Stimulated activated CD4-positive, alpha-beta T cell treated with anti-CD3 and anti-CD28 coated beads, TNF-alpha, amount 100 ng/mL, for 24 hours (primary cell): Measurements from ENCODE around the gene SEZ6L2.
"Not testable (repeated sequence)": the region's sequence is repeated elsewhere in the genome, so short reads cannot be mapped to it uniquely, and the experiment has no call there.

ENCODE experiments used
- DNase-seq, 3 experiments: peaks; one replicate each; pipeline ENCODE4 v3.0.0-alpha.2; 2020; ENCODE audit warnings: low read depth in 3 of 3

SEZ6L2 gene

GRCh38 chr16:29891525-29892457 lies 7.6 kb downstream of the SEZ6L2 start:
- DNase-seq, result no peak

- DNase-seq, result not testable (repeated sequence)
These were observed 10.0 kb downstream of the SEZ6L2 start for GRCh38 chr16:29889372-29889771.

- DNase-seq, result no peak
These were observed 15.4 kb downstream of the SEZ6L2 start for GRCh38 chr16:29883987-29884386.

- no peak for DNase-seq
These were observed 18.3 kb downstream of the SEZ6L2 start for GRCh38 chr16:29881050-29881449.

GRCh38 chr16:29878172-29878571 lies 21.2 kb downstream of the SEZ6L2 start:
- no peak for DNase-seq

GRCh38 chr16:29877266-29877961 lies 21.9 kb downstream of the SEZ6L2 start:
- peak in 1 of 3 experiments; percentile 70 for DNase-seq

GRCh38 chr16:29876594-29877249 lies 22.6 kb downstream of the SEZ6L2 start:
- DNase-seq, result peak in 2 of 3 experiments; percentile 12 to 33

GRCh38 chr16:29876217-29876593 lies 23.1 kb downstream of the SEZ6L2 start:
- no peak for DNase-seq

- no peak for DNase-seq
These were observed 24.1 kb downstream of the SEZ6L2 start for GRCh38 chr16:29875206-29875605.

- no peak for DNase-seq
These were observed 26.0 kb downstream of the SEZ6L2 start for GRCh38 chr16:29873319-29873718.

- DNase-seq, result no peak
These were observed 27.4 kb downstream of the SEZ6L2 start for GRCh38 chr16:29871822-29872546.

- DNase-seq, result not testable (repeated sequence)
These were observed 30.3 kb downstream of the SEZ6L2 start for GRCh38 chr16:29869067-29869466.

GRCh38 chr16:29868396-29869009 lies 30.8 kb downstream of the SEZ6L2 start:
- DNase-seq, result no peak

GRCh38 chr16:29864205-29864604 lies 35.1 kb downstream of the SEZ6L2 start:
- no peak for DNase-seq

GRCh38 chr16:29863669-29863984 lies 35.7 kb downstream of the SEZ6L2 start:
- no peak for DNase-seq

GRCh38 chr16:29862884-29863668 lies 36.3 kb downstream of the SEZ6L2 start, which contains the start of gene CDIPT:
TSS of gene CDIPT (minus strand) at chr16:29863226. CDS start at chr16:29862857, 369 bp downstream.
- DNase-seq, result peak; percentile 82 to 92 (median 84)

- DNase-seq, result no peak
These were observed 36.9 kb downstream of the SEZ6L2 start for GRCh38 chr16:29862383-29862883.

- DNase-seq, result no peak
These were observed 39.1 kb downstream of the SEZ6L2 start for GRCh38 chr16:29860218-29860617.

GRCh38 chr16:29858974-29859373 lies 40.4 kb downstream of the SEZ6L2 start:
- DNase-seq, result no peak

GRCh38 chr16:29858149-29858849 lies 41.1 kb downstream of the SEZ6L2 start:
- no peak for DNase-seq
